ENCODE measurements around the gene STXBP5L. TPM values are rescaled to one million over a fixed set of nuclear protein-coding genes. Genes with fewer than 3 reads are reported as not detected.

Gene STXBP5L
- total RNA-seq = 1 to 10 TPM in 1 of 3 donors, under 1 TPM in 2; 0.34 to 7.3 (median 0.61) TPM
- long read RNA-seq, donor 1, partial matches to known transcripts = 0 of 1 reads
- long read RNA-seq, donor 1, other reads (novel, unspliced or antisense) = 1 of 1 reads
- long read RNA-seq, donor 2 = 0 reads

DNA sequence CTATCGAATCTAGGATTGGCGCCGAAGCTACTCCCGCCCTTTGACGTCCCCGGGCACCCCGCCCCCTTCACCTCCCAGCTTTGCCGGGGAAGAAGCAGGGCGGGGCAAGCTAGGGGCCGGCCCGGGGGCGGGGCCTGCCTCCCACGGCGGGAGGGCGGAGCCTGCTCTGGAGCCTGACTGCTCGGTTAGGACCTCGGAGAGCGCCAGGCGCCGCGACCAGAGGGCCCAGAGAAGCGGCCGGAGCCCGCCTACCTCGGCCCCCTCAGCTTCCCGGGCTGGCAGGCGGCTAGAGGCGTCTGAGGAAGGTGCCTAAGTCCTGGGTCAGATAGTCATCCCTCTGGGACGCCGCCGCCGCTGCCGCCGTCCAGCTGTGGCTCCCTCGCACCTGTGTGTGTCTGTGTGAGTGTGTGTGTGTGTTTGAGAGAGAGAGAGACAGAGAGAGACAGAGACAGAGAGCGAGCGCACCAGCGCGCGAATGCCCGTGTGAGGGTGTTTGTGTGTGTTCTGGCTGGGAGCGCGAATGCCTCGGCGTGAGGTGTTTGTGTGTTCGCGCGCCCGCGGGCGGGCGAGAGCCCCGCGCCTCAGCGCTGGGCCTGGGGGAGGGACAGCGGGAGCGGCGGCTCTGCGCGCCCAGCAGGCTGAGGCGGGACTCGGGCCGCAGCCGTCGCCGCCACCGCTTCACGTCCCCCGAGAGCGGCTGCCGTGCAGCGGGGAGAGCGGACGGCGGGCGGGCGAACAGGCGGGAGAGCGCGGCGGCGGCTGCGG lies at the start of gene STXBP5L:
TSS of gene STXBP5L (plus strand) at position 176 of the 765 bp plus-strand sequence. CDS start 1,374 bp downstream, outside the sequence.
- DNase-seq = peak; percentile 86 to 94 (median 94)
- no peaks in the 10 kb centered on the region for H3K9me3 ChIP-seq
- peaks cover 10% of the 10 kb centered on the region for H3K4me1 ChIP-seq (ENCODE audit: low read depth)
- H3K36me3 ChIP-seq (ENCODE audit: low read depth) = no peaks in the 10 kb centered on the region
- no peak within 1 kb of the TSS for H3K4me3 ChIP-seq
- TF ChIP-seq, protein P1, sequence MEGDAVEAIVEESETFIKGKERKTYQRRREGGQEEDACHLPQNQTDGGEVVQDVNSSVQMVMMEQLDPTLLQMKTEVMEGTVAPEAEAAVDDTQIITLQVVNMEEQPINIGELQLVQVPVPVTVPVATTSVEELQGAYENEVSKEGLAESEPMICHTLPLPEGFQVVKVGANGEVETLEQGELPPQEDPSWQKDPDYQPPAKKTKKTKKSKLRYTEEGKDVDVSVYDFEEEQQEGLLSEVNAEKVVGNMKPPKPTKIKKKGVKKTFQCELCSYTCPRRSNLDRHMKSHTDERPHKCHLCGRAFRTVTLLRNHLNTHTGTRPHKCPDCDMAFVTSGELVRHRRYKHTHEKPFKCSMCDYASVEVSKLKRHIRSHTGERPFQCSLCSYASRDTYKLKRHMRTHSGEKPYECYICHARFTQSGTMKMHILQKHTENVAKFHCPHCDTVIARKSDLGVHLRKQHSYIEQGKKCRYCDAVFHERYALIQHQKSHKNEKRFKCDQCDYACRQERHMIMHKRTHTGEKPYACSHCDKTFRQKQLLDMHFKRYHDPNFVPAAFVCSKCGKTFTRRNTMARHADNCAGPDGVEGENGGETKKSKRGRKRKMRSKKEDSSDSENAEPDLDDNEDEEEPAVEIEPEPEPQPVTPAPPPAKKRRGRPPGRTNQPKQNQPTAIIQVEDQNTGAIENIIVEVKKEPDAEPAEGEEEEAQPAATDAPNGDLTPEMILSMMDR (IDR thresholded peaks at IDR 0.05) = no peak
- ATAC-seq = peak; percentile 100
- intact Hi-C loops (cut with DNase I, micrococcal nuclease) = no loop called here

DNA sequence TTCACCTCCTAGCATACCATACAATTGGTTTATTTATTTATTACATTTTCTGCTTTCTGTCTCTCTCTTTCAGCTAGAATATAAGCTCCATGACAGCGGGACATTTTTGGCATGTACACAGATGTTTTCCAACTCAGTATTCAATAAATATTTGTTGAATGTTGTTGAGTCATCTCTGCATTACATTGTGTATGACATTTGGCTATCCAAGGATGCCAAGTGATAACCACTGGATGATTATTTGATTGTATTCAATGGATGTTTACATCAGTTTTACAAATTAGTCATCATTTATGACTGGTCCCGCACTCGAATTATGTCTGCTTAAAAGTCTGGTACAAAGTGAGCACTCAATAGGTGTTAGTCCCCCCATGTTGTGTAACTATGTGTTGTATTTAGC lies 49.5 kb upstream of the STXBP5L start:
- Histone ChIP-seq H3K36me3 (ENCODE audit: low read depth) (no peaks in the 10 kb centered on the region), H3K9me3 (no peaks in the 10 kb centered on the region), H3K4me1 (ENCODE audit: low read depth) (no peaks in the 10 kb centered on the region), H3K4me3 (no peak overlapping the region)
- TF ChIP-seq, protein P1 (IDR thresholded peaks at IDR 0.05) = no peak
- no peak for ATAC-seq
- no peak for DNase-seq
- intact Hi-C loops (cut with DNase I, micrococcal nuclease) = no loop called here

DNA sequence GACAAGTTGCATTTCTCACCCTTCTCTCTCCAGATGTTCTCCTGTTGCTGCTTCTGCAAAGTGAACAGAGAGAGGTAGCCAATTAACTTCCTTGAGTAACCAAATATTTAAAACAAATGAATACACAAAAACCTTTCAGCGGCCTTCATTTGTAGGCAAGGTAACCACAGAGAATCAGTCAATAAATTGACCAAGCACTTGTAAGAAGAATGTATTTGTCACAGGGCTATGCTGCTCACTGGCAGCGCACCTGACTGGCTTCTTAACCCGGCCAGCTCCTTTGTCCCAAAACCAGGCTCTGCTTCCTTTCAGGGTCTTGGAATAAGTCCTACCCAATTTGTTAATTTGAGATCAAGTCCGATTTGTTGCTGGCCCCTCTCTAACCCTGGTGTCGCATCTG lies 43.5 kb upstream of the STXBP5L start:
- H3K4me1 ChIP-seq (ENCODE audit: low read depth) = no peaks in the 10 kb centered on the region
- H3K4me3 ChIP-seq = no peak overlapping the region
- H3K9me3 ChIP-seq = no peaks in the 10 kb centered on the region
- DNase-seq (no peak), ATAC-seq (no peak)
- intact Hi-C loops (cut with DNase I, micrococcal nuclease) = no loop called here
- H3K36me3 ChIP-seq (ENCODE audit: low read depth) = no peaks in the 10 kb centered on the region
- TF ChIP-seq, protein P1 (IDR thresholded peaks at IDR 0.05) = no peak

DNA sequence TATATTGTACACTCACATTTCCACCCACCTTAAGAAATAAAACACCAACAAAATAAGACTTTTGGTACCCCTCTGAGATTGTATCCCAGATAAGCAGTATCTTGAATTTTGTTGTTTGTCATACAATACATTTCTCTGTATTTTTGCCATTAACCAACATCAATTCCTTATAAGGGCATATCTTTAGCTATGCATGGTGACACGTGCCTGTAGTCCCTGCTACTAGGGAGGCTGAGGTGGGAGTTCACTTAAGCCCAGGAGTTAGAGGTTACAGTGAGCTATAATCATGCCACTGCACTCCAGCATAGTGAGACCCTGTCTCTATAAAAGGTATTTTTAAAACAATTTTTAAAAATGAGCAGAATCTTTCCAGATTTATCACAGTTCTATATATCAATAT lies 32.5 kb upstream of the STXBP5L start:
- Histone ChIP-seq H3K9me3 (no peaks in the 10 kb centered on the region), H3K36me3 (ENCODE audit: low read depth) (no peaks in the 10 kb centered on the region), H3K4me3 (no peak overlapping the region), H3K4me1 (ENCODE audit: low read depth) (no peaks in the 10 kb centered on the region)
- intact Hi-C loops (cut with DNase I, micrococcal nuclease) = no loop called here
- ATAC-seq = no peak
- DNase-seq = no peak
- TF ChIP-seq, protein P1 (IDR thresholded peaks at IDR 0.05) = no peak

DNA sequence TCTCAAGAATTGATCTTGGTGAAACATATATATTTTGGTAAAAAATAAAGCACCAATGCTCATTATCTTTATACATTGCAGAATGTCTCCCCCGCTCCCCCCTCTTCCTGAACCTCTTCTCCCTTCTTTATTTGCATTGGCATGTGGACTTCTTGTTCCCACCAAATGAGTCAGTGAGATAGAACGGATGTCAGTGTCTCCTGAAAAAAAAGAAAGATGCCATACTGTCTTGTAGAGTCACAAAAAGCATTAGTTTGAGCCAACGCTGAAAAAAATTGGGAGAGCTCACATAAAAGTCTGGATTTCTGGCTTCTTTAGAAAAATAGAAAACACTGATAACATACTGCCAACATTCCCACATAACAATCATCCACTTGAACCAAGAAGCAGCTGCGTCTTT lies 32.0 kb upstream of the STXBP5L start:
- H3K4me3 ChIP-seq = no peak overlapping the region
- H3K9me3 ChIP-seq = no peaks in the 10 kb centered on the region
- DNase-seq = no peak
- TF ChIP-seq, protein P1 (IDR thresholded peaks at IDR 0.05) = no peak
- H3K36me3 ChIP-seq (ENCODE audit: low read depth) = no peaks in the 10 kb centered on the region
- H3K4me1 ChIP-seq (ENCODE audit: low read depth) = no peaks in the 10 kb centered on the region
- ATAC-seq = no peak
- intact Hi-C loops (cut with DNase I, micrococcal nuclease) = no loop called here

Data from mucosa of descending colon (tissue), 3 donors.